Loucy (cell line): Measurements from ENCODE around the gene MBD6.

Experiments used
- EZH2phosphoT487 ChIP-seq: fragments of 200-600 bp; IDR thresholded peaks from 2 replicates; pipeline ENCODE4 v1.6.1; 2018; ENCODE audit warnings: antibody characterized with exemption, mild to moderate bottlenecking, moderate library complexity, borderline replicate concordance
- TF ChIP-seq, protein P1 (sequence below): fragments of 200-600 bp; sonication (generic); conservative IDR thresholded peaks from 2 replicates; pipeline ENCODE4 v1.5.1; 2014; ENCODE audit warnings: mild to moderate bottlenecking, antibody characterized with exemption, low read length

DNA sequence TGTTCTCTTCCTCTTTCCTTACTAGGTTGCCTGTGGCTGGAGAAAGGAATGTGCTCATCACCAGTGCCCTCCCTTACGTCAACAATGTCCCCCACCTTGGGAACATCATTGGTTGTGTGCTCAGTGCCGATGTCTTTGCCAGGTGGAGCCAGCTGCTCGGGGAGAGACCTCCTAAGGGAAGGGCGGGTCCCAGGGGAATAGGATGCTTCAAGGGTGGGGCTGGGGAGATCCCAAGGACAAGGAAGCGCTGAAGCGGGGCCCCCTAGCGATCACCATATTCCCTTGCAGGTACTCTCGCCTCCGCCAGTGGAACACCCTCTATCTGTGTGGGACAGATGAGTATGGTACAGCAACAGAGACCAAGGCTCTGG is 24.5 kb upstream of the MBD6 start:
- TF ChIP-seq, protein P1, sequence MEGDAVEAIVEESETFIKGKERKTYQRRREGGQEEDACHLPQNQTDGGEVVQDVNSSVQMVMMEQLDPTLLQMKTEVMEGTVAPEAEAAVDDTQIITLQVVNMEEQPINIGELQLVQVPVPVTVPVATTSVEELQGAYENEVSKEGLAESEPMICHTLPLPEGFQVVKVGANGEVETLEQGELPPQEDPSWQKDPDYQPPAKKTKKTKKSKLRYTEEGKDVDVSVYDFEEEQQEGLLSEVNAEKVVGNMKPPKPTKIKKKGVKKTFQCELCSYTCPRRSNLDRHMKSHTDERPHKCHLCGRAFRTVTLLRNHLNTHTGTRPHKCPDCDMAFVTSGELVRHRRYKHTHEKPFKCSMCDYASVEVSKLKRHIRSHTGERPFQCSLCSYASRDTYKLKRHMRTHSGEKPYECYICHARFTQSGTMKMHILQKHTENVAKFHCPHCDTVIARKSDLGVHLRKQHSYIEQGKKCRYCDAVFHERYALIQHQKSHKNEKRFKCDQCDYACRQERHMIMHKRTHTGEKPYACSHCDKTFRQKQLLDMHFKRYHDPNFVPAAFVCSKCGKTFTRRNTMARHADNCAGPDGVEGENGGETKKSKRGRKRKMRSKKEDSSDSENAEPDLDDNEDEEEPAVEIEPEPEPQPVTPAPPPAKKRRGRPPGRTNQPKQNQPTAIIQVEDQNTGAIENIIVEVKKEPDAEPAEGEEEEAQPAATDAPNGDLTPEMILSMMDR = no peak
- no peak for TF ChIP-seq EZH2phosphoT487
